HG03558 (cell line): ENCODE measurements around the gene CCDC148.

Experiments used
- ATAC-seq: cut with Tn5 transposase; IDR thresholded peaks from one replicate; pipeline ENCODE4 v1.9.1; 2021; ENCODE audit warnings: moderate number of reproducible peaks; ENCODE audit not compliant: unreplicated experiment; ENCODE audit errors: extremely low read depth

Gene CCDC148

GRCh38 chr2:158187908-158188307 is 268.6 kb downstream of the CCDC148 start:
- no peak for ATAC-seq

GRCh38 chr2:158184556-158185343 is 271.8 kb downstream of the CCDC148 start:
- ATAC-seq, result no peak

GRCh38 chr2:158184001-158184400 is 272.6 kb downstream of the CCDC148 start:
- no peak for ATAC-seq

- no peak for ATAC-seq
Observed at GRCh38 chr2:158182676-158183295, 273.8 kb downstream of the CCDC148 start.

- ATAC-seq, result no peak
Observed at GRCh38 chr2:158181171-158181570, 275.4 kb downstream of the CCDC148 start.

- no peak for ATAC-seq
Observed at GRCh38 chr2:158179660-158180059, 276.9 kb downstream of the CCDC148 start.

- no peak for ATAC-seq
Observed at GRCh38 chr2:158178646-158179045, 277.9 kb downstream of the CCDC148 start.

- ATAC-seq, result no peak
Observed at GRCh38 chr2:158174956-158175355, 281.6 kb downstream of the CCDC148 start.

GRCh38 chr2:158174495-158174894 is 282.1 kb downstream of the CCDC148 start:
- ATAC-seq, result no peak

GRCh38 chr2:158172719-158173118 is 283.8 kb downstream of the CCDC148 start:
- ATAC-seq, result no peak

- ATAC-seq, result no peak
Observed at GRCh38 chr2:158154596-158154995, 302.0 kb downstream of the CCDC148 start.

GRCh38 chr2:158153270-158154015 is 303.1 kb downstream of the CCDC148 start:
- no peak for ATAC-seq

GRCh38 chr2:158144914-158145625 is 311.5 kb downstream of the CCDC148 start:
- no peak for ATAC-seq

- ATAC-seq, result no peak
Observed at GRCh38 chr2:158143703-158144360, 312.7 kb downstream of the CCDC148 start.

GRCh38 chr2:158142568-158143332 is 313.8 kb downstream of the CCDC148 start:
- ATAC-seq, result no peak

GRCh38 chr2:158142165-158142564 is 314.4 kb downstream of the CCDC148 start:
- no peak for ATAC-seq

GRCh38 chr2:158140201-158140600 is 316.4 kb downstream of the CCDC148 start:
- no peak for ATAC-seq

- ATAC-seq, result no peak
Observed at GRCh38 chr2:158138255-158138654, 318.3 kb downstream of the CCDC148 start.

- ATAC-seq, result no peak
Observed at GRCh38 chr2:158135096-158135495, 321.5 kb downstream of the CCDC148 start.
